ENCODE results near the gene ARHGAP6.

The ARHGAP6 gene

GRCh38 chrX:11665168-11666111 lies at the start of gene ARHGAP6:
TSS of gene ARHGAP6 (minus strand) at chrX:11665920. CDS start at chrX:11664828, 1,092 bp downstream.
- TF ChIP-seq, protein P1, sequence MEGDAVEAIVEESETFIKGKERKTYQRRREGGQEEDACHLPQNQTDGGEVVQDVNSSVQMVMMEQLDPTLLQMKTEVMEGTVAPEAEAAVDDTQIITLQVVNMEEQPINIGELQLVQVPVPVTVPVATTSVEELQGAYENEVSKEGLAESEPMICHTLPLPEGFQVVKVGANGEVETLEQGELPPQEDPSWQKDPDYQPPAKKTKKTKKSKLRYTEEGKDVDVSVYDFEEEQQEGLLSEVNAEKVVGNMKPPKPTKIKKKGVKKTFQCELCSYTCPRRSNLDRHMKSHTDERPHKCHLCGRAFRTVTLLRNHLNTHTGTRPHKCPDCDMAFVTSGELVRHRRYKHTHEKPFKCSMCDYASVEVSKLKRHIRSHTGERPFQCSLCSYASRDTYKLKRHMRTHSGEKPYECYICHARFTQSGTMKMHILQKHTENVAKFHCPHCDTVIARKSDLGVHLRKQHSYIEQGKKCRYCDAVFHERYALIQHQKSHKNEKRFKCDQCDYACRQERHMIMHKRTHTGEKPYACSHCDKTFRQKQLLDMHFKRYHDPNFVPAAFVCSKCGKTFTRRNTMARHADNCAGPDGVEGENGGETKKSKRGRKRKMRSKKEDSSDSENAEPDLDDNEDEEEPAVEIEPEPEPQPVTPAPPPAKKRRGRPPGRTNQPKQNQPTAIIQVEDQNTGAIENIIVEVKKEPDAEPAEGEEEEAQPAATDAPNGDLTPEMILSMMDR (conservative IDR thresholded peaks at IDR 0.05; ENCODE audit: low read depth, low read length) = no peak
- Histone ChIP-seq H3K4me1 (ENCODE audit: low read depth, poor library complexity, severe bottlenecking) (no peaks in the 10 kb centered on the region), H3K4me2 (no peak within 1 kb of the TSS), H3K9ac (no peak within 1 kb of the TSS), H4K20me1 (ENCODE audit: insufficient read depth) (no peaks in the 10 kb centered on the region), H3K36me3 (ENCODE audit: insufficient read depth) (no peaks in the 10 kb centered on the region), H3K27ac (no peak within 1 kb of the TSS), H3K27me3 (ENCODE audit: insufficient read depth, low read depth) (no peaks in the 10 kb centered on the region), H2AFZ (ENCODE audit: low read depth) (no peak within 1 kb of the TSS), H3K79me2 (ENCODE audit: insufficient read depth, low read depth) (no peaks in the 10 kb centered on the region), H3K4me3 (IDR thresholded peaks at IDR 0.05; ENCODE audit: insufficient read depth, low read depth, low read length) (no peak within 1 kb of the TSS)

DNA sequence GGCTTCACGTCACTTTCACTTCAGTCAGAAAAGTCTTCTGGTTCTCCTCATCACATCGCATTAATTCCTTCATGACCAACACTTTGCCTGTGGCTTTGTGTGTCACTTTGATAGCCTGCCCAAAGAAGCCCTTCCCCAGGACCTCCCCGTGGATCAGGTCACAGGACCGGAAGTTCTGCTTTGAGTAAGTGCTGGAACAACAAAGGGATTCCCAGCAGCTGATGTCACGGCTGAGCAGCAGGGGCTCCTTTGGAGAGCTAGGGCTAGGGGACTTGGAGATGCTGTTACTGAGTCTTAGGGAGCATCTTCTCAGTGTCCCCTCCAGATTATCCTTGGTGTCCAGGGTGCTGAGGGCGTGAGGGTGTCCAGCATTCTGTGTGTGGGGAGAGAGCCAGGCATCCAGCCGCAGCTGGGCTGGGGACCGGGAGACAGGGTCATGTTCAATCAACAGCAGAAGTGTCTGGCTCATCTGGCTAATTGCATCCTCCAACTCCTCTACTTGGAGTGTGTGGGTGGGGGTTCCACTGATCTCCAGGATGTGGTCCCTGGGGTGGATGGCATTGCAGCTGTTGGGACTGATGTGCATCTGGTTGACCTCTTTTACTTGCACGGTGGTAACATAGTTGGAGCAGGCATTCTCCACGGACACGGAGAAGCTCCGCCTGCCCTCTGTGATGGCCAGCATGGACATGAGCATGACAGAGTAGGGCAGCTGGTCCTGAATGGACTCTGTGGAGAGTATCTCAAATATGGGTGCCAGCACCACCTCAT lies 39.2 kb upstream of the ARHGAP6 start:
- TF ChIP-seq, protein P1 (conservative IDR thresholded peaks at IDR 0.05; ENCODE audit: low read depth, low read length) = no peak
- Histone ChIP-seq H2AFZ (ENCODE audit: low read depth) (no peak overlapping the region), H4K20me1 (ENCODE audit: insufficient read depth) (no peaks in the 10 kb centered on the region), H3K36me3 (ENCODE audit: insufficient read depth) (no peaks in the 10 kb centered on the region), H3K4me3 (IDR thresholded peaks at IDR 0.05; ENCODE audit: insufficient read depth, low read depth, low read length) (no peak overlapping the region), H3K9ac (no peak overlapping the region), H3K4me2 (no peak overlapping the region), H3K27me3 (ENCODE audit: insufficient read depth, low read depth) (no peaks in the 10 kb centered on the region), H3K79me2 (ENCODE audit: insufficient read depth, low read depth) (no peaks in the 10 kb centered on the region), H3K4me1 (ENCODE audit: low read depth, poor library complexity, severe bottlenecking) (no peaks in the 10 kb centered on the region), H3K27ac (no peak overlapping the region)

- no peaks in the 10 kb centered on the region for H3K36me3 ChIP-seq (ENCODE audit: insufficient read depth)
- TF ChIP-seq, protein P1 (conservative IDR thresholded peaks at IDR 0.05; ENCODE audit: low read depth, low read length) = no peak
- H3K4me3 ChIP-seq (IDR thresholded peaks at IDR 0.05; ENCODE audit: insufficient read depth, low read depth, low read length) = no peak overlapping the region
- no peaks in the 10 kb centered on the region for H3K4me1 ChIP-seq (ENCODE audit: low read depth, poor library complexity, severe bottlenecking)
- no peaks in the 10 kb centered on the region for H4K20me1 ChIP-seq (ENCODE audit: insufficient read depth)
- no peaks in the 10 kb centered on the region for H3K79me2 ChIP-seq (ENCODE audit: insufficient read depth, low read depth)
- H3K27ac ChIP-seq = no peak overlapping the region
- H3K9ac ChIP-seq = no peak overlapping the region
- no peak overlapping the region for H3K4me2 ChIP-seq
- H2AFZ ChIP-seq (ENCODE audit: low read depth) = no peak overlapping the region
- no peaks in the 10 kb centered on the region for H3K27me3 ChIP-seq (ENCODE audit: insufficient read depth, low read depth)
These were observed 38.1 kb upstream of the ARHGAP6 start for GRCh38 chrX:11703855-11704254.

GRCh38 chrX:11702965-11703631 lies 37.4 kb upstream of the ARHGAP6 start:
- H3K4me3 ChIP-seq (IDR thresholded peaks at IDR 0.05; ENCODE audit: insufficient read depth, low read depth, low read length) = no peak overlapping the region
- H3K4me1 ChIP-seq (ENCODE audit: low read depth, poor library complexity, severe bottlenecking) = no peaks in the 10 kb centered on the region
- no peaks in the 10 kb centered on the region for H3K36me3 ChIP-seq (ENCODE audit: insufficient read depth)
- no peaks in the 10 kb centered on the region for H3K79me2 ChIP-seq (ENCODE audit: insufficient read depth, low read depth)
- no peak overlapping the region for H3K4me2 ChIP-seq
- no peaks in the 10 kb centered on the region for H3K27me3 ChIP-seq (ENCODE audit: insufficient read depth, low read depth)
- H3K9ac ChIP-seq = no peak overlapping the region
- H2AFZ ChIP-seq (ENCODE audit: low read depth) = no peak overlapping the region
- TF ChIP-seq, protein P1 (conservative IDR thresholded peaks at IDR 0.05; ENCODE audit: low read depth, low read length) = no peak
- no peaks in the 10 kb centered on the region for H4K20me1 ChIP-seq (ENCODE audit: insufficient read depth)
- H3K27ac ChIP-seq = no peak overlapping the region
